ENCODE measurements around the gene BAIAP3. TPM values are rescaled to one million over a fixed set of nuclear protein-coding genes. Genes with fewer than 3 reads are reported as not detected.

Gene BAIAP3
- total and polyA plus RNA-seq, 3 experiments from 2014 or later = 7.2 to 8.3 (median 7.5) TPM

DNA sequence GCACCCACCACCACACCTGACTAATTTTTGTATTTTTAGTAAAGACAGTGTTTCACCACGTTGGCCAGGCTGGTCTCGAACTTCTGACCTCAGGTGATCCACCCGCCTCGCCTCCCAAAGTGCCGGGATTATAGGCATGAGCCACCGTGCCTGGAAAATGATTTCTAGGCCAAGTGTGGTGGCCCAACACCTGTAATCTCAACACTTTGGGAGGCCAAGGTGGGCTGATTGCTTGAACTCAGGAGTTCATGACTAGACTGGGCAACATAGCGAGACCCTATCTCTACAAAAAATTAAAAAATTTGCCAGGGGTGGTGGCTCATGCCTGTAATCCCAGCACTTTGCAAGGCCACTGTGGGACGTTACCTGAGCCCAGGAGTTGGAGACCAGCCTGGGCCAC lies 11.0 kb upstream of the BAIAP3 start:
- H3K27me3 ChIP-seq (ENCODE audit: insufficient read depth, low read length, poor library complexity, severe bottlenecking) = no peaks in the 10 kb centered on the region
- no peaks in the 10 kb centered on the region for H3K9me3 ChIP-seq (ENCODE audit: low read length)
- H3K27ac ChIP-seq (ENCODE audit: low read depth, low read length) = no peak overlapping the region
- no peak overlapping the region for H3K4me3 Mint-ChIP-seq
- DNase-seq = no peak
- H3K36me3 Mint-ChIP-seq = peaks cover 3 to 78% (median 13%) of the 10 kb centered on the region in 3 donors
- H3K27ac Mint-ChIP-seq = no peak overlapping the region
- ChIA-PET CTCF (interaction anchor here (1.4 kb wide), 1 partner anchor 42 kb away, joined by 4 read pairs; no protein-coding TSS in a partner anchor), POLR2A (no interaction called here)
- no peaks in the 10 kb centered on the region for H3K27me3 Mint-ChIP-seq
- H3K36me3 ChIP-seq (ENCODE audit: insufficient read depth, low read length) = peaks cover 47% of the 10 kb centered on the region
- no peak overlapping the region for H3K4me3 ChIP-seq (ENCODE audit: low read length)
- no peaks in the 10 kb centered on the region for H3K9me3 Mint-ChIP-seq
- H3K4me1 ChIP-seq (ENCODE audit: insufficient read depth, low read length) = no peaks in the 10 kb centered on the region
- peaks cover 2 to 4% (median 3%) of the 10 kb centered on the region in 3 donors for H3K4me1 Mint-ChIP-seq

DNA sequence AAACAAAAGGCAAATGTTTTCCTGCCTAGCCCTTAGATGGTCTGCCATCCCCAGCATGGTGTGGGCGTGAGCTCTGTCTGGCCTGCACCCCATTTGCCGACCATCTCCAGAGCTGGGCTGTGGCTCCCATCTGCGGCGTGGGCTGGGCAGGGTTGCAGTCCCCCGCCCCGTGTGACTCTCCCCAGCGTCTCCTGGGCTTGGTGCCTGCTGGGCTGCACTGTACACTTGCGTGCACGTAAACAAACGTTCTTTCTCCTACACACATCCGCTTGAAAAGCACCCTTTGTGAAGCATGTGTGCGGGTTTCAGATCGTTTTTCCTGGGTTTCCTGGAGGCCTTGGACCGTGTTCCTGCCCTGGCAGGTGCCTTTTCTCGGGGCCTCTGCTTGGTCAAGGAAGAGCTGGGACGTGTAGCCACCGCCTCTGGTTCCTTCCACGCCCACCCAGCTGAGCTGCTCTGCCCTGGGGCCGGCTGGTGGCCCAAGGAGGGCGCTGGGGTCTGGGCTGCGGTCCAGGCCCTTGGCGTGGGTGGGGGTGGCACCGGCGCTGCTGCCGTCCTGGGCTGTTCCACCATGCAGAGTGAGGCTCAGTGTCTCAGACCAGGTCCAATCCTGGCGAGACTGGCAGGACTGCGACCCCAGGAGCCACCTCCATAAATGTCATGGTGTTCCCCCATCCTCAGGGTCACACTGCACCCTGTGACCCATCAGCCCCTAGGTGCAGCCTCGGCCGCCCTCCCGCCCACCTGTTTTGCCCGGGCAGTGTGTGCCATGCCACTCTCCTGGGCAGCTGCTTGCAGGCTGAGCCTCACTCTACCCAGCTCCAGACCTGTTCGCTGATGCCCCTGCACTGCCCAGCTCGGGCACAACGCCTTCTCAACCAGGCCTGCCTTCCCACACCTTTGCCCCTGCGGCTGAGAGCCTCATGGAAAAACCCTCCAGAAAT lies 9.9 kb upstream of the BAIAP3 start:
- Histone ChIP-seq H3K9me3 (ENCODE audit: low read length) (no peaks in the 10 kb centered on the region), H3K27ac (ENCODE audit: low read depth, low read length) (no peak overlapping the region), H3K36me3 (ENCODE audit: insufficient read depth, low read length) (peaks cover 35% of the 10 kb centered on the region), H3K4me1 (ENCODE audit: insufficient read depth, low read length) (no peaks in the 10 kb centered on the region), H3K4me3 (ENCODE audit: low read length) (no peak overlapping the region), H3K27me3 (ENCODE audit: insufficient read depth, low read length, poor library complexity, severe bottlenecking) (no peaks in the 10 kb centered on the region)
- Mint-ChIP-seq H3K4me3 (no peak overlapping the region), H3K9me3 (no peaks in the 10 kb centered on the region), H3K36me3 (peaks cover 3 to 66% (median 4%) of the 10 kb centered on the region in 3 donors), H3K27ac (no peak overlapping the region), H3K4me1 (peaks cover 0 to under 1% (median 0%) of the 10 kb centered on the region in 3 donors), H3K27me3 (no peaks in the 10 kb centered on the region)
- CTCF ChIA-PET = interaction anchor here (1.4 kb wide), 1 partner anchor 40 kb away, joined by 4 read pairs; no protein-coding TSS in a partner anchor
- no peak for DNase-seq
- POLR2A ChIA-PET = no interaction called here

DNA sequence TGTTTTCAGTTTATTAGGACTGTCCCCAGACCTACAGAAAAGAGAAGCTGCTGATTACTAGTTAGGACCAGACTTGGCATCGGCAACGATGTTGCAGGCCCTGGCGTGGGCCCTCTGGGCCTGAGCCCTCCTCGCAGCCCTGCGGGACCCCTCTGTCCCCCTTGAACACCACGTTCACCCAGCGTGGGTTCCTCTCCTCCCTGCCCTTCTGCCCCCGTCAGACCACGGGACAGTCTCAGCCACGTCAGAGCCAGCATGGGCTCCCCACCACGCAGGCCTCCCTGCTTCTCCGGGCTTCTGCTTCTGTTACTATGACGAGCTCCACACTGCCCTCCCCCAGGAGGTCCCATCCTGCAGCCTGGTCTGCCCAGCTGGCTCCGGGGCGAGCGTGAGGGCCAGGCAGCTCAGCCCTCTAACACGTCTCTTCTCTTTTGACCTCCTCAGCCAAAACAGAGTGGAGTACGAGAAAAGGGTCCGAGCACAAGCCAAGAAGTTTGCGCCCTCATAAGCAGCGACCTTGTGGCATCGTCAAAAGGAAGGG lies 9.1 kb upstream of the BAIAP3 start:
- Histone ChIP-seq H3K9me3 (ENCODE audit: low read length) (no peaks in the 10 kb centered on the region), H3K4me3 (ENCODE audit: low read length) (no peak overlapping the region), H3K4me1 (ENCODE audit: insufficient read depth, low read length) (no peaks in the 10 kb centered on the region), H3K27ac (ENCODE audit: low read depth, low read length) (no peak overlapping the region), H3K36me3 (ENCODE audit: insufficient read depth, low read length) (peaks cover 27% of the 10 kb centered on the region), H3K27me3 (ENCODE audit: insufficient read depth, low read length, poor library complexity, severe bottlenecking) (no peaks in the 10 kb centered on the region)
- Mint-ChIP-seq H3K27me3 (no peaks in the 10 kb centered on the region), H3K27ac (no peak overlapping the region), H3K4me1 (no peaks in the 10 kb centered on the region), H3K9me3 (no peaks in the 10 kb centered on the region), H3K4me3 (peak overlapping the region in 1 of 7 donors; percentile 20), H3K36me3 (peaks cover 1 to 58% (median 4%) of the 10 kb centered on the region in 3 donors)
- CTCF ChIA-PET = no interaction called here
- no peak for DNase-seq
- POLR2A ChIA-PET = no interaction called here

DNA sequence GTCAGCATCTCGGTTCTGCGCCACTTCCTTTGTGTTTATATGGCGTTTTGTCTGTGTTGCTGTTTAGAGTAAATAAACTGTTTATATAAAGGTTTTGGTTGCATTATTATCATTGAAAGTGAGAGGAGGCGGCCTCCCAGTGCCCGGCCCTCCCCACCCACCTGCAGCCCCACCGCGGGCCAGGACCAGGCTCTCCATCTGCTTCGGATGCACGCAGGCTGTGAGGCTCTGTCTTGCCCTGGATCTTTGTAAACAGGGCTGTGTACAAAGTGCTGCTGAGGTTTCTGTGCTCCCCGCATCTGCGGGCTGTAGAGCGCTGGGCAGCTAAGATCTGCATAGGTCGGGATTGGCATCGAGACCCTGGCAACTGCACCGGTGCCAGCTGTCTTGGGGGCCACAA lies 8.2 kb upstream of the BAIAP3 start:
- H3K9me3 Mint-ChIP-seq = no peaks in the 10 kb centered on the region
- no peaks in the 10 kb centered on the region for H3K9me3 ChIP-seq (ENCODE audit: low read length)
- H3K27me3 ChIP-seq (ENCODE audit: insufficient read depth, low read length, poor library complexity, severe bottlenecking) = no peaks in the 10 kb centered on the region
- no peaks in the 10 kb centered on the region for H3K4me1 Mint-ChIP-seq
- no peak overlapping the region for H3K4me3 ChIP-seq (ENCODE audit: low read length)
- H3K4me1 ChIP-seq (ENCODE audit: insufficient read depth, low read length) = no peaks in the 10 kb centered on the region
- peaks cover 0 to 49% (median 3%) of the 10 kb centered on the region in 3 donors for H3K36me3 Mint-ChIP-seq
- no peak overlapping the region for H3K4me3 Mint-ChIP-seq
- ChIA-PET CTCF (no interaction called here), POLR2A (no interaction called here)
- H3K27ac Mint-ChIP-seq = peak overlapping the region in 1 of 8 donors; percentile 30
- H3K27me3 Mint-ChIP-seq = no peaks in the 10 kb centered on the region
- peaks cover 18% of the 10 kb centered on the region for H3K36me3 ChIP-seq (ENCODE audit: insufficient read depth, low read length)
- no peak overlapping the region for H3K27ac ChIP-seq (ENCODE audit: low read depth, low read length)
- DNase-seq = no peak

DNA sequence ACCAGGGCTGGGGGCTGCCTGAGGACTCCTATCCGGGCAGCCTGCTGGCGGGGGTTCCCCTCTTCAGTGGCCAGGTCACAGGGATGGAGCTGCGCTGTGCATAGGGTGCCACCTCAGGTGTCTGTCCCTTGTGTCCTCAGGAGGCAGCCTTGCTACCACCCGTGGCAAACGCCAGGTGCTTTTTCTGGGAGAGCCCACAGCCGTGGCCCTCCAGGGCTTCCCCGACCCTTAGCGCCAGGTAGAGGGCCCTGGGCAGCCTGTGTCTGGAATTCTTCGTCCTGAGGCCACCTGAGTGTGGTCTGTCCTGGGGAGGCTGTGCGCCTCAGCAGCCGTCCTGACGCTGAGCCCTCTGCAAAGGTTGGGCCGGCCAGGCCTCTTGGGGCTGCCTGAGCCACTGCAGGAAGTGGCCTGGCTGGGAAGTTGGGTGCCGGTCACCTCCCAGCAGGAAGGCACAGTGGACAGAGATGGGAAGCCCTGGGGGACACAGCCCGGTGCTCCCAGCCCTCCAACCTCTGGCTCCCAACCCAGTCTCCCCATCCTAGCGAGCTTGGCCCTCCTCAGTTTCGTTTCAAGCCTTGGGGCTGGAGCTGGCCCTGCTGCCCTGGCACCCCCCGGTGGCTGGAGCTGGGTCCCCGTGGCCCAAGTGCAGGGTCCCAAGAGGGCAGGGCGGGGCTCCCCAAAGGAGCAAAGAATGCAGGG lies 7.6 kb upstream of the BAIAP3 start:
- Histone ChIP-seq H3K9me3 (ENCODE audit: low read length) (no peaks in the 10 kb centered on the region), H3K4me3 (ENCODE audit: low read length) (no peak overlapping the region), H3K36me3 (ENCODE audit: insufficient read depth, low read length) (peaks cover 12% of the 10 kb centered on the region), H3K4me1 (ENCODE audit: insufficient read depth, low read length) (no peaks in the 10 kb centered on the region), H3K27ac (ENCODE audit: low read depth, low read length) (no peak overlapping the region), H3K27me3 (ENCODE audit: insufficient read depth, low read length, poor library complexity, severe bottlenecking) (no peaks in the 10 kb centered on the region)
- Mint-ChIP-seq H3K4me1 (no peaks in the 10 kb centered on the region), H3K4me3 (no peak overlapping the region), H3K27ac (no peak overlapping the region), H3K36me3 (peaks cover 0 to 44% (median 3%) of the 10 kb centered on the region in 3 donors), H3K27me3 (no peaks in the 10 kb centered on the region), H3K9me3 (no peaks in the 10 kb centered on the region)
- no peak for DNase-seq
- POLR2A ChIA-PET = interaction anchor here (1.0 kb wide), 1 partner anchor 17 kb away, joined by 5 read pairs; no protein-coding TSS in a partner anchor
- CTCF ChIA-PET = no interaction called here

DNA sequence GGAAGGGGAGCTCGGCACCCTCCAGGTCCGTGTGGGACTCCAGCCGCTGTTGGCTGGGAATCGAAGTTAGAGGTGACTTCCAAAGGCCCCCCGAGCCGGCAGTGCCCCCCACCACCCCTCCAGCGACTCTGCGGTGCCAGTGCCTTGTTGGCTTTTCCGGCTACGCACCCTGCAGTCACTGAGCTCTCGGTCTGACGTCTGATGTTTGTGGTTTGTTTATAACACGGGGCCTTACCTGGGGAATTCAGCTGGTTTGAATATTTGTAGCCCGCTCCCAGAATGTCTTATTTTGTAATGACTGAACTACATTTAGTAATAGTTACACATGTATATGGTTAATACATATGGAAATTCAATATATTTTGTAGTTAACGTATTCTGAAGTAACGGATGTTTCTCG lies 7.1 kb upstream of the BAIAP3 start:
- no peaks in the 10 kb centered on the region for H3K9me3 ChIP-seq (ENCODE audit: low read length)
- no peaks in the 10 kb centered on the region for H3K27me3 Mint-ChIP-seq
- H3K36me3 ChIP-seq (ENCODE audit: insufficient read depth, low read length) = peaks cover 12% of the 10 kb centered on the region
- H3K4me3 ChIP-seq (ENCODE audit: low read length) = no peak overlapping the region
- CTCF ChIA-PET = no interaction called here
- no peaks in the 10 kb centered on the region for H3K9me3 Mint-ChIP-seq
- H3K27ac Mint-ChIP-seq = peak overlapping the region in 2 of 8 donors; percentile 48 to 55
- peaks cover 4% of the 10 kb centered on the region for H3K4me1 ChIP-seq (ENCODE audit: insufficient read depth, low read length)
- peaks cover 0 to 39% (median 3%) of the 10 kb centered on the region in 3 donors for H3K36me3 Mint-ChIP-seq
- DNase-seq = no peak
- peak overlapping the region in 1 of 7 donors; percentile 40 for H3K4me3 Mint-ChIP-seq
- H3K4me1 Mint-ChIP-seq = peaks cover under 1 to 3% (median 2%) of the 10 kb centered on the region in 3 donors
- no peak overlapping the region for H3K27ac ChIP-seq (ENCODE audit: low read depth, low read length)
- H3K27me3 ChIP-seq (ENCODE audit: insufficient read depth, low read length, poor library complexity, severe bottlenecking) = no peaks in the 10 kb centered on the region
- POLR2A ChIA-PET = interaction anchor here (1.0 kb wide), 1 partner anchor 16 kb away, joined by 5 read pairs; no protein-coding TSS in a partner anchor

DNA sequence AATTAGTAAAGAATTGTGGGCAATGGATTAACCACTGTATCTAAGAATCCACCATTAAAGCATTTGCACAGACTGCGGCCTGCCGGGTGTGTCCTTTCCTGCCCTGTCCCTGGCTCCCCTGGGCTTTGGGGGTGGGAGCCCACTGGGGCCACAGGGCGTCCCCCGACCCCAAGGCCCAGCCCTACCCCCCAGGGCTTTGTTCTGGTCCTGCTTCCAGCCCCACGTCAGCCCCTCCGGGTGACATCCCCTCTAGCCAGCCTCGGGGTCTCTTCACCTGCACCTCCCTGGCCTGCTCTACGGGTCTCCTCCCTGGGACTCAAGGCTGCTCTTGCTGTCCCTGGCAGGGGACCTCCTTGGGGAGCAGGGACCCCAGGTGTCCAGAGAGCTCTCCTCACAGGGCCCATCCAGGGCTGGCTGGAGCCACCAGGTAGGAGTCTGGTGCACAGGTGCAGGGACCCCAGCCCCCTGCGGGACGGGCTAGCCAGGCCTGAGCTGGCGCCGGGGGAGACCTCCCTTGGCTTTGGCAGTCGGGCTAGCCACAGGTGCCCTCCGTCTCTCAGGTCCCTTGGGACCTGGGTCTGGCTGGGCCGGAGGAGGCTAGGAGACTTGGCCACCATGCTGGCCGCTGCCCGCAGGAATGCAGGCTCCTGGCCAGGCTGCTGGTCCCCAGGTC lies 6.4 kb upstream of the BAIAP3 start:
- H3K4me1 Mint-ChIP-seq = peaks cover 5 to 10% (median 7%) of the 10 kb centered on the region in 3 donors
- H3K9me3 Mint-ChIP-seq = peaks cover 0 to 2% (median 0%) of the 10 kb centered on the region in 5 donors
- Histone ChIP-seq H3K9me3 (ENCODE audit: low read length) (no peaks in the 10 kb centered on the region), H3K27me3 (ENCODE audit: insufficient read depth, low read length, poor library complexity, severe bottlenecking) (peaks cover 6% of the 10 kb centered on the region), H3K27ac (ENCODE audit: low read depth, low read length) (no peak overlapping the region), H3K4me1 (ENCODE audit: insufficient read depth, low read length) (peaks cover 10% of the 10 kb centered on the region), H3K4me3 (ENCODE audit: low read length) (no peak overlapping the region), H3K36me3 (ENCODE audit: insufficient read depth, low read length) (peaks cover 12% of the 10 kb centered on the region)
- DNase-seq = no peak
- peak overlapping the region in 3 of 8 donors; percentile 43 to 55 (median 48) for H3K27ac Mint-ChIP-seq
- CTCF ChIA-PET = no interaction called here
- H3K4me3 Mint-ChIP-seq = no peak overlapping the region
- POLR2A ChIA-PET = no interaction called here
- peaks cover 0 to 32% (median 3%) of the 10 kb centered on the region in 3 donors for H3K36me3 Mint-ChIP-seq
- H3K27me3 Mint-ChIP-seq = no peaks in the 10 kb centered on the region
